ENCODE data around the gene ADGRL4.
"Not testable (repeated sequence)": the region's sequence is repeated elsewhere in the genome, so short reads cannot be mapped to it uniquely, and the experiment has no call there.

Gene ADGRL4

DNA sequence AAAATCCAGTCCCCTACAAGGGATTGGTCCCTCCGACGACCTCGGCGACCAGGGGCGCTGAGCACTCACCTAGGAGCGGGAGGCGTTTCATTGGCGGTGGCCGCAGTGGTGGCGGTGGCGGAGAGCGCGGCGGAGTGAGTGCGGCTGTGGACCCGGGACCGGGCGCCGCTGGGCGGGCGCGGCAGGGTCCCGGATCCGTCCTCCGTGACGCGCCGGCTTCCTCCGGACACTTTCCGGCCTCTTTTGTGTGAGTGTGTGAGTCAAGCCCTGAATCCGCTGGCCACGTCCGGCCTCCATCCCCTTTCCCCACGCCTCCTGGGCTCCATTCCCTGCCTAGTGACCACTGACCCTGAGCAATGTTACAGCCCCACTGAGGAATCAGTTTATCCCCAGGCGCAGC is at the start of gene ADGRL4:
Gene ADGRL4, minus strand, starts transcription at position 167 of the 400 bp plus-strand sequence. Its CDS starts 76 bp downstream, at position 91.
- no peak for DNase-seq

DNA sequence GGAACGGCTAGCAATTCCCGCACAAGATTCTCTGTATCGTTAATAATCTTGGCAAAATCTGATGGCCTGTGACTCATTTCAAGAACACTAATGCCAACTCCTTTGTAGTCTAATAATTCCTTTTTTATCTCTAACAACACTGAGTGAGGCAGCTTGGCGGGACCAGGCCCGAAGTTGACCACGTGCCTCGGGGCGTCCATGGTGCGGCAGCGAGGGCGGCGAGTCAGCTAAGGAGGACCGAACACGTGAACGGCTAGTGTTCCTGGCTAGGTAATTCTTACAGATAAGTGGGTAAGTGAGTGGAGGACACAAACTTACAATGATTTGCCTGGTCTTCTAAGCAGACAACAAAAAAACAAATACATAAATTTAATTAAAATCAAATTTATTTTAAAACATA is 49.3 kb upstream of the ADGRL4 start:
- no peak for DNase-seq

DNA sequence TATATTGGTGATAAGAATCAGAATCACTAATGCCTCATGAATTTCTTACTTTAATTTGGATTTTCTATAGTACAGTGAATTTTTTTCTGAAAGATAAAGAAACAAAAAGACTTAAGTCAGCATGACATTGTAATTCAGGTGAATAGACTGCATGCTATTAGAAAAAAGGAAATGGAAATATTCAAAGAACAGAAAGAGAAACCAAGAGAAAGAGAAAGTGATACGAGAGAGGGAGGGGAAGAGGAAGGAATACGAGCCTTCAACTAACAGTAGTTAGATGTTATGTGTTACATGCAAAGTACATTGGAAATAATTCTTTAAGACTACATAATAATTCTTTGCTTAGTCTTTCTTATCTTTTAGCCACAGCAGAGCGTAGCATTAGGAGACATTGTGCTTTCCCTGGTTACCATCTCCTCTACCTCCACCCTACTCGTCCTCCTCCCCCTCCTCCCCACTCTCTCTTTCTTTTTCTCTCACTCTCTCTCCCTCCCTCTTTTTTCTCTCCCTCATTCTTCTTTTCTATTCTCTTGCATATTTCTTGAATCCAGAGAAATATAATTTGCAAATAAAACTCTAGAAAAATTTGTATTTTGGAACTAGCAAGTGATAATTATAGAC is 46.4 kb upstream of the ADGRL4 start:
- no peak for DNase-seq

DNA sequence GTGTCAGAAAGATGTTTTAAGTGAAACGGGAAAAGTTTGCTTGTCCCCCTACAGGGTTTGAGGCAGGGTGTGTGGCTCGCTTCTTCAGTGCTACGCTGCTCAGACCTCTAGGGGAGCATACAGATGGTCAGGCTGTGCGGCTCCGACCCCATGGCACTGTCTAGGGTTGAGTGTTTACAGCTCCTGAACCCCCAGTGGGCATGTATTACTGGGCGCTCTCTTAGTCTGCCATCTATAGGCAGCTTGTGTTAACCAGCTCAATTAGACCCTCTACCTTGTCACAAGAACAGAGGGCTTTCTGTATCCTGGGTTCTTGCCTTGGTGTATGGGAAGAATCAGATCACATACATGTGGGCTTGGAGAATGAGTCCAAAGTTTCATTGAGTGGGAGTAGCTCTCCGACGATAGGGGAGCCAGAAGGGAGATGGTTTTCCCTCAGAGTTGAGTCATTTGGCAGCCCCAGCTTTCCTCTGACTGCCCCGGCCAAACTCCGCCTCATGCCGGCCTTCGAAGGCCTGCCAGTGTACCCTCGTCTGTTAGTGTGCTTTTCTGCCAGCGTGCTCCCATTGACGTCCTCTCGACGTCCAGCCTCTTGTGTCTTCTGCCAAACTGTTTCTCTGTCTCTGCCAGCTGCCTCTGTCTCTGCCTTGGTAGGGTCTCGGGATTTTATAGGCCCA is 38.6 kb upstream of the ADGRL4 start:
- no peak for DNase-seq

DNA sequence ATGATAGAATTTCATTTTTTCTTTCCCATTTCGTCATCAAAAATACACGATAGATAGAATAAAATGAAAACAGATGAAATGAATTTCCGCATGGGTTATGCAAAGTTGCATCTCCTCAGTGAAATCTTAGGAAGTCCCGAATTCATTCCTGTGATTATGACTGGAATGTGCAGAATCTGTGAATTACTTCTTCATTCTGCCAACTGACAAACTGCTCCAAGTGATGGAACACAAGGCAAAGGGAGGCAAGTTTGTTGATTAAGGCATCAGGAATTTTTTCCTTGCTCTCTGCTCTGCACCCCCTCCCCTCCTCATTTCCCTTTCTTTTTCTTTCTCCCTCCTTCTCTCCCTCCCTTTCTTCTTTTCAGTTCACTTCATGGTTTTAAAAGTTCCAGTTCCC is 37.0 kb upstream of the ADGRL4 start:
- DNase-seq: no peak

DNA sequence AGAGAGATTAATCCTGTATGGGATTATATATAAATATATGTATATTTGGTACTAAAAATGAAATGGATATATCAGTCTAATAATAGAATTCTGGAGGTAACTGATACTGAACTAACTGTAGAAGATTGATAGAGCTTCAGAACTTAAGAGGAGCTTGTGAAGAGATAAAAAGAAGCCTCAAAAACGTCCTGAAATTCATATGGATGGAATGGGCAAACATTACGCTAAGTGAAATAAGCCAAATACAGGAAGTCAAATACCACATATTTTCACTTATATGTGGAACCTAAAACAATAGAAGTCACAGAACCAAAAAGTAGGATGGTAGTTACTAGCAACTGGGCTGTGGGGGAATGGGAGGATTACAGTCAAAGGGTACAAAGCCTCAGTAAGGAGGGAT is 36.0 kb upstream of the ADGRL4 start:
- no peak for DNase-seq

DNA sequence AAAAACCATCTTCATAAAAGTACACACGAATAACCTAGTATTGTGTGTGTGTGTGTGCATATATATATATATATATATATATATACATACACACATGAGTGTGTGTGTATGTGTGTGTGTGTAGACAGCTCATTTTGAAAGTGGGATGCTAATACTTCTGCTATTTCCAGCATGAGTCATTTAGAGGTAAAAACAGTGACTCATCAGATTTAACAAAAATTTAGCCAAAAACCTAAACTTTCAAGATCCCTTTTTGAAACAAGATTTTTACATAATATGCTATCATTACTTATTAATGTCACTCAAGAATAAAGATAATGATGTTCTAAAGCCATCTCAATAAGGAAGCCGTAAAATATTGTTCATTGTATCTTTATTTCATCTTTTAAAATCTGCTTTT is 35.6 kb upstream of the ADGRL4 start:
- DNase-seq: no peak

DNA sequence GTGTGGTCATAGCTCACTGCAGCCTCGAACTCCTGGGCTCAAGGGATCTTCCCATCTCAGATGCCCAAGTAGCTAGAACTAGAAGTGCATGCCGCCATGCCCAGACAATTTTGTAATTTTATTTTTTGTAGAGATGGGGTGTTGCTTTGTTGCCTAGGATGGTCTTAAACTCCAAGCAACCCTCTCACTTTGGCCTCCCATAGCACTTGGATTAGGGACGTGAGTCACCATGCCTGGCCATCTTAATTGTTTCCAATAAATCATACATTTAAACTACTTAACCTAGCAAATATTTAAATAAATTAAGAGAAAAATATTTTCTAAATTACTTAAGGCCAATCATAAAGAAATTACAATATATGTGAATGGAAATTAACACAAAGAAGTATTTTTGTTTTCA is 35.1 kb upstream of the ADGRL4 start:
- no peak for DNase-seq

DNA sequence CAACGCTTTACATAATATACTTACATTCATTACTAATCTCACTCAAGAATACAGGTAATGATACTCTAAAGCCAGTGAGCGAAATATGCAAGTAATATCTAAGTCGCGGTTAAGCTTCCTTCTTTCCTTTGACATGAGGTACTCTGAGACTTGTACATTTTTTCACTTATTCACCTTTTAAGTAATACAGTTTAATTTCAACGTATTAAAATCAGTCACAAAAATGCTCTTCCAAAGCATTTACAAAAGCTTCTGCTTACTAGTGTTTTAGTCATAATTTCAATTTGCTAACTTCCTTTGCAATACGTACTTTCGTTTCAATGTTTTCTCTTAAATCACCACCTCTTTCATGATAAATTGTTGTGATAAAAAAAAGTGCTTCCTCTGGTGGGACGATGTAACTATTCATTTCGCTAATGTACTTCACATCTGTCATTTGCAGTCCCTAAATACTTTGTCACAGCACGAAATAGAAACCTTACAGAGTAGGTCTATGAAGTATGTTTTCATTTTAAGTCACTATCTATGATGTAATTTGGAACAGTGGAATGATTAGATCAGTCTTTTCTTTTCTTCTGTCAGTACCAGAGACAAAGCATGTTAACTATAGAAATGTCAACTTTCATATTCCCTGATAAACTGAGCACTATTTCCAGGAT is 34.0 kb upstream of the ADGRL4 start:
- DNase-seq: no peak

DNA sequence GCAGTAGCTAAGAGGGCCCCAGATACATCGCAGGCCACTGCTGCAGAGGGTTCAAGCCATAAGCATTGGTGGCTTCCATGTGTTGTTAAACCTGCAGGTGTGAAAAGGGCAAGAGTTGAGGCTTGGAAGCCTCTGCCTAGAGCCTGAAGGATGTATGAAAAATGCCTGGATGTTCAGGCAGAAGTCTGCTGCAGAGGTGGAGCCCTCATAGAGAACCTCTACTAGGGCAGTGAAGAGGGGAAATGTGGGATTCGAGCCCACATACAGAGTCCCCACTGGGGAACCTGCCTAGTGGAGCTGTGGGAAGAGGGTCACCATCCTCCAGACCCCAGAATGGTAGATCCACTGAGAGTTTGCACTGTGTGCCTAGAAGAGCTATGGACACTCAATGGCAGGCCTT is 30.6 kb upstream of the ADGRL4 start:
- DNase-seq: no peak

DNA sequence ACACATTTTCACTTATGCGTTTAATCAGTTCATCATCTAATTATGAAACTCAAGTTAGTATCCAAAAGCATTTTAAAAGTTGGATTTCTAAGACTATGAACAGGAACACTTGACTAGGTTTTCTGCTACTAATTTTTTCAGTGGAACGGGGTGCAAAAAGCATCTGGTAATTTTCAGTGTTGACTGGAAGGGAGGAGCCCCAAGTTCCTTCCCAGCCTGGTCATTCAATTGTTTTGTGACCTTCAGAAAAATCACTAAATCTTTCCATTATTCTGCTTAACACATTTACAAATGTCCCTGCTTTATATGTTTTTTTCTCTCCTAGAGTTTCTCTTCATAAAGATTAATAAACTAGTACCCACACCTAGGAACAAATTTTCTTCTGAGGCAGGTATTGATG is 6.0 kb upstream of the ADGRL4 start:
- DNase-seq: no peak

DNA sequence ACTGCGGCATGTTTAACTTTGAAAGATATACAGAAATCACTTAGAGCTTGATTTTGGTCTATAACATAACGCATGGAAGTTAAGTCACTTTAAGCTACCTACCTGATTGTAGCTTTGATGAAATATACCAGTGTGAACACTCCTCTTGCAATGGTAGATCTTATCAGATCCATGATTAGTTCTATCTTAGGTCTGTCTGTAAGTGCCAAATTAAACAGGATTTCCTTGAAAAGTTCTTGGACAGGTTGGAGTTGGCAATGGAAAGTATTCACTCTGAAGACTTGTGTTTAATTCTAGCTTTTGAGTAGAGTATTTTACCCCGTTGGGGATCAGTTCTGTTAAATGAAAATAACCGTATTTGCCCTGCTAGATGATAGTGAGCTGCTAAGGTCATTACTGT is 4.1 kb upstream of the ADGRL4 start:
- no peak for DNase-seq

DNA sequence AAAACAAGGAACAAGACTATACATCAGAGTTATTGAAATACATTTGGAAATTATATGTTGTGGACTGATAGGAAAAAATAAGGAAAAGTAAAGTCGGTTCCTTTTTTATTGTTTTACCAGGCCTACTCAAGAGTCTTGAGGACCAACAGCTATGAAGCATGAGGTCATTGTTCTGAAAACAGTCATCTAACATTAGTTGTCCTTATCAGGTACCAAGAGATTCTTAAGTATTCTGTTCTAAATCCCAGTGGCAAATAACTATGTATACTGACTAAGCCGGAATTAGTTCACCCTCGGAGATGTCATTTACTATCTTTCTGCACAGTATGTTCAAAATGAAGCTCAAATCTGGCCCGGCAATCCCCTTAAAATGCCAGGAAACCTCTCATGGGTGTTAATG is 585 bp downstream of the ADGRL4 start:
- no peak for DNase-seq

DNA sequence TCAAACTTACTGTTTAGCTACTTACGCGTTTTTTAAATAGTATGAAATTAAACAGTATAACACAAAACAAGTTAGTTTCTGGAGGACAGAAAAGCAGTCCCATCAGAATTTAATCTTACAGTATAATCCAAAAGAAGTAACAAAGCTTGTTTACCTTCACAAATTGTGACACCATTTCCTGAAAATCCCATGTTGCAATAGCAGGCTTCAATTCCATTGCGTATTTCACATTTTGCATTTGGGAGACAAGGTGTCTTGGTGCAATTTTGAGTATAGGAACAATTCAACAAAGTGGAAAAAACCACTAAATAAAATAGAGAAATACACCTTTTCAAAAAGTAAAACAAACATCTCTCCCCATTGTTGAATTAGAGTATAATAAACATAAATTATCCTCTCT is 1.6 kb downstream of the ADGRL4 start:
- no peak for DNase-seq

DNA sequence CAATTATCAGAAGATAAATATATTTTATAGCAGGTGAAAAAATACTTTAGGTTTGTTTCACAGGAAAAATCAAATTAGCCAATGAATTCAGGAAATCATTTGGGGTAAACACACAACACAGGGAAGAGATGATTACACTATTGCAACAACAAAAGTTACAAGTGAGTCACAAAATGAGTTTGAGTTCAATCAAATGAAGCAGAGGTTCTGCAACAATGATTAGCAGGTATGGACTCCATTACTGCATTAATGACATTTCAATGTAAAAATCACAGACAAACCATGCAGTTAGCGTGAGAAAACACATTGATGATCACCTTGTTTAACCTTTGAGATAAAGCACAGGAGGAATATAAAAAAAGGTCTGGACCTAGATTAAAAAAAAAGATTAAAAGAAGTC is 9.7 kb downstream of the ADGRL4 start:
- no peak for DNase-seq

DNA sequence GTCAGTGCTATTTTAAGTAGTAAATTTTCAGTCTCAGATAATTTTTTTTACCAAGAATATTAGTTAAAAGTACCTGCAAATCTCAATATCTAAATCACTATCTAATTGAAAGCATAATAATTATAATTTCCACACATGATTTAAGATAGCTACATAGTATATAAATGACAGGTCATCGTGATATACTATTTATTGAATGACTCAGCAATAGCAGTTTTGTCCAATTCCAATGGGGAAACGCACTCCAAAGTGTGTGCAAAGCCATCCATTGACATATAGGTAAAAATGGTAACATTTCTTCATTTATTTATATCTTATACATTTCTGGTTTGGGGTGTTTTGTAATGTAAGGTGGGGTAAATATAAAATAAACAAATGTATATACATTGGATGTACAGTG is 19.5 kb downstream of the ADGRL4 start:
- DNase-seq: no peak

DNA sequence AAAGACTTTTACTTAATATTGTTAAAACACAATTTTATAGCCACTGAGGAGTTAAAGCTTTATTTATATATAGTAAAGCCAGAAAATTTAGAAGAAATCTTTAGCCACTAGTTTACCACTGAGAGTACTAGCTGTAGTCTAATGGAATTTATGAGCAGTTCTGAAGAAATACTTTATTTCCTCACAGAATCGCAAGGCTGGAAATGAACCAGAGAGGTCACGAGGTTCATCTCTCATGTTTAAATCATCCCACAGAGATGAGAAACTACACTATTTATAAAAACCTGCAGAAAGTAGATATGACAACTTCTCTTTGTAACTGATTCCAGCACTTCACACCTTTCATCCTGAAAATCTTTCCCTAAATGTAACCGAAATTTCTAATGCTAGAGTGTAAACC is 26.0 kb downstream of the ADGRL4 start:
- no peak for DNase-seq

DNA sequence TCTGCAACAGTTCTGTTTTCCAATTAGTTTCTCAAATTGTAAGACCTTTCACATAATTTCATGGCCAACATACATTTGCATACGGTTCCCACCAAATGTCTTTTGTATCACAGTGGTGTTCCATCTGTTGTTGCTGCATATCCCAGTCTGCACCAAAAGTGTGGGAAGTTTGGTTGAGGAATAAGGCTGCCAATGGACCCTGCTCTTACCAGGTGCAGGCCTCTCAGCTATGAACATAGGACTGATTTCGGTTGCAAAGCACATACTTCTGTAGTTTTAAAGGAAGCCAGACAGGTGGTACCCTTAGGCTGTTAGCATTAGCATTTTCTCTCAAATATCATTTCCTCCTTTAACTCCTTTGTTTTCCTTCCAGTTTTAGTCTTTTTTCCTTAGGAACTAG is 33.8 kb downstream of the ADGRL4 start:
- DNase-seq: no peak

DNA sequence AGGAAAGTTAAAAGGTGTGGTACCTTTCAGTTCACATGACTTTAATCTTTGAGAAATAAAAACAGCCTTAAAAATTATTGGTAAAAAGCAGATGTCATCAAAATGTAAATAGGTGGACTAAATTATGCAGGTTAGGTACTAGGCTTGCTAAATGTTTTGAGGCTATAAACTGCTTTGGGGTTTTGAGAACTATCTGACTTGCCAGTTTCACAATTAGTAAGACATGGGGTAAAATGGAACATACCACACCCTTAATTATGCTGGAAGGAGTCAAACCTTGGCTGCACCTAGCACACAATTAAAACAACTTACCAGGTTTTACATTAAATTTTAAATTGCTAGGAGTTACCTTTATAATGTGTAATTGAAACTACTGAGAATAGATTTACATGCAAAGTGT is 39.4 kb downstream of the ADGRL4 start:
- not testable (repeated sequence) for DNase-seq

DNA sequence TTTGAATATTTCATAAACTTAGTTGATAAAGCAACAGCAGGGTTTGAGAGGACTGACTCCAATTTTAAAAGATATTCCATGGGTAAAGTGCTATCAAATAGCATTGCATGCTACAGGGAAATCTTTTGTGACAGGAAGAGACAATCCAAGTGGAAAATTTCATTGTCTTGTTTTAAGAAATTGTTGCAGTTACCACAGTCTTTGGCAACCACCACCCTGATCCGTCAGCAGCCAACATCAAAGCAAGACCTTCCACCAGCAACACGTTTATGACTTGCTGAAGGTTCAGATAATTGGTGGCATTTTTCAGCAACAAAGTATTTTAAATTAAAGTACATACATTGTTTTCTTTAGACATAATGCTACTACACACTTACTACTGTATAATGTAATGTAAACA is 47.8 kb downstream of the ADGRL4 start:
- no peak for DNase-seq

DNA sequence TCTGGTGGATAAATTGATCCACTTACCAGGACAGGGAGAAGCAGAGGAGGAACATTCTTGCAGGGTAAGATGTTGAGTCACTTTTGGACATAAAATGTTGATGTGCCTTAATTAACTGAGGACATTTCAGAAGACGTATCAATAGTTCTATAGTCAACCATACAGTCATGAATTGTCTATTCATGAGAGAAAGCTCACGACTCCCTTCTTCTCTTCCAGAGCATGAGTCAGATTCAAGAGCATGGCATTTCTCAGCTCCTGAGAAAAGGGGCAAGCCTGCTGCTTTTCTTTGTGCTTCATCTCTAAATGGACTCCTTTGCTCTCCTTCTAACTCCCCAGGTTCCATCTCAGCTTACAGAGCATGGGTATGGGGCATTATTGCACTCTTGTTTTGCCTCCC is 55.7 kb downstream of the ADGRL4 start:
- no peak for DNase-seq

DNA sequence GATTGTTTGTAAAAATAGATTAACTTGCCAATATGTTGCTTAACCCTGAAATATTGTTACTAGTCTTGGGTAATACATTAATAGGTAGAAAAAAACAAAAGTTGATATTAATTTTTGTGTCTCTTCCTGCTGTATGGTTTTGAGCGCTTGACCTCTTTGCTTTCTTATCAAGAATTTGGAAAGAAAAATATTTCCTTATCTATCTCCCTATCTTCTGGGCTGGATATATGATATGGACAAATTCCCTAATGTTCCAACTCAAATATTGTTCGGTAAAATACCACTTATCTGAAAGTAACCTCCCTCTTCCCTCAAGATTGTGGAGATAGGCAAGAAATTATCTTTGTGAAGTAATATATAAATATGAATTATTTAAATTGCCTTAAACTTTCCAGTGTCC is 57.3 kb downstream of the ADGRL4 start:
- DNase-seq: no peak

DNA sequence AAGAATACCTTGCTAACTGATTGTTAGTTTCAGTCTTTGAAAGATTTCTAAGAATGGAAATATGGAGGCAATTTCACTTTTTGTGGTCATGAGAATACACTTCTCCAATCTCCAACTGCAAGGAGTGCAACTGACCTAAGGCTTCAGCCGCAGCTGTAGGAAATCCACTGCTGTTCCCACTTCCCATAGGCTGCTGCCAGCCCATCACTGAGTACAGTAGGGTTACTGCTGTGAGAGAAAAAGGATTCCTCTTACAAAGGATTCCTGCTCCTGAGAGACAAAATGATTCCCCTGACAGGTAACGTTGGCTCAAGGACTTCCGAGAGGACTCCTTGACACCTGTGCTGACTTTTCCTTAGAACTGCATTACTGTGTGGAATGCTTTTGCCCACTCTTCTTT is 87.4 kb downstream of the ADGRL4 start:
- DNase-seq: no peak

DNA sequence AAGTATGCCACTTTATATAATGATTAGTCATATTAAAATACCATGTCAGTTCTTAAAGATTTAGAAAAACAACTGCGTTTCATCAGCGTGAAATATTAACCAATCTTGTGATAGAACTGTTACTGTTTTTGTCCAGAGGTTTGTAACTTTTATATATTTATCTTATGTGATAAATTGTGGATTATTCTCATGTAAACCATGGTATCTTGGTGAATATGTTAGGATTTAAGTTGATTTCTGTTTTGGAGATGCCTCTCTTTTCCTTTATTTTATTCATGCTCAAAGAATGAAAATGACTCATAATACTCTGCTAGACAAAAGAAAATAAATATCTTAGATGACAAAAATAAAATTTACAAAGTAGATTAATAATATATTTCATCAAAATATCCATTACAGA is 88.4 kb downstream of the ADGRL4 start:
- DNase-seq: no peak

DNA sequence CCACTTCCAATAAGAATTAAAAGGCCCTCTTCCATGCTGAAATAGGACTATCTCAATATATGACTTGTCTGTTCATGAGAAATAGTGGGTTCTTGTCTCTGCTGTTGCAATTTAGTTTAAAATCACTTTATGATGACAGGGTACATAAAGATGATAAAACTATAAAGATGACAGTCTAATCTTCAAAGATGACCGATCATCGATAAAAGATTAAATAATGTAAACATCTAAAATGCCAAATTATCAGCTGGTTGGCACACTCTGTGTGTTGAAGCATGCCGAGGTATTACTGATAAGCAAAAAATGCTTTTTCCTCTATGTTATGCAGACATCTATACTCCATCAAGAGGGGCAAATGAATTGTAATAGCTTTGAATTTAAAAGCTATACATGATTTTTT is 89.5 kb downstream of the ADGRL4 start:
- DNase-seq: no peak

Data from NCI-H1930 (cell line).